ENCODE data around the gene ARHGAP10. TPM values are rescaled to one million over a fixed set of nuclear protein-coding genes. Genes with fewer than 3 reads are reported as not detected.

ARHGAP10 gene
- polyA plus RNA-seq, 3 donors = 9.0 to 33.5 (median 22.7) TPM

- 73 to 87% (median 84%) methylated on average over 1 of the region's 1 CpG for WGBS, 3 donors
- H3K27ac ChIP-seq (ENCODE audit: low read depth, low read length) = no peak overlapping the region
These were observed 24.5 kb downstream of the ARHGAP10 start for GRCh38 chr4:147756417-147756816.

GRCh38 chr4:147760176-147760575 is 28.3 kb downstream of the ARHGAP10 start:
- WGBS, 3 donors = 49 to 88% (median 86%) methylated on average over 6 of the region's 6 CpGs
- H3K27ac ChIP-seq (ENCODE audit: low read depth, low read length) = no peak overlapping the region

- 10 to 73% (median 56%) methylated on average over 1 of the region's 1 CpG for WGBS, 3 donors
- no peak overlapping the region for H3K27ac ChIP-seq (ENCODE audit: low read depth, low read length)
These were observed 28.8 kb downstream of the ARHGAP10 start for GRCh38 chr4:147760695-147761094.

GRCh38 chr4:147761218-147761883 is 29.5 kb downstream of the ARHGAP10 start:
- H3K27ac ChIP-seq (ENCODE audit: low read depth, low read length) = no peak overlapping the region
- 70 to 92% (median 87%) methylated on average over 7 of the region's 7 CpGs for WGBS, 3 donors

- 69 to 77% (median 73%) methylated on average over 7 of the region's 7 CpGs for WGBS, 3 donors
- no peak overlapping the region for H3K27ac ChIP-seq (ENCODE audit: low read depth, low read length)
These were observed 32.4 kb downstream of the ARHGAP10 start for GRCh38 chr4:147764337-147764736.

- H3K27ac ChIP-seq (ENCODE audit: low read depth, low read length) = no peak overlapping the region
- 55 to 88% (median 85%) methylated on average over 3 of the region's 3 CpGs for WGBS, 3 donors
These were observed 33.2 kb downstream of the ARHGAP10 start for GRCh38 chr4:147765121-147765529.

GRCh38 chr4:147768113-147768512 is 36.2 kb downstream of the ARHGAP10 start:
- 39 to 55% (median 41%) methylated on average over 4 of the region's 4 CpGs for WGBS, 3 donors
- H3K27ac ChIP-seq (ENCODE audit: low read depth, low read length) = no peak overlapping the region

- WGBS, 3 donors = 91 to 95% (median 92%) methylated on average over 4 of the region's 4 CpGs
- no peak overlapping the region for H3K27ac ChIP-seq (ENCODE audit: low read depth, low read length)
These were observed 37.5 kb downstream of the ARHGAP10 start for GRCh38 chr4:147769386-147769785.

GRCh38 chr4:147770831-147771230 is 38.9 kb downstream of the ARHGAP10 start:
- no peak overlapping the region for H3K27ac ChIP-seq (ENCODE audit: low read depth, low read length)
- WGBS, 3 donors = 94 to 96% (median 95%) methylated on average over 2 of the region's 2 CpGs

- WGBS, 3 donors = 53 to 83% (median 79%) methylated on average over 8 of the region's 8 CpGs
- no peak overlapping the region for H3K27ac ChIP-seq (ENCODE audit: low read depth, low read length)
These were observed 40.2 kb downstream of the ARHGAP10 start for GRCh38 chr4:147772056-147772455.

- 38 to 53% (median 45%) methylated on average over 5 of the region's 5 CpGs for whole genome bisulfite sequencing, 3 donors
- H3K27ac ChIP-seq (ENCODE audit: low read depth, low read length) = no peak overlapping the region
These were observed 40.6 kb downstream of the ARHGAP10 start for GRCh38 chr4:147772459-147772969.

GRCh38 chr4:147773261-147774184 is 41.6 kb downstream of the ARHGAP10 start:
- WGBS, 3 donors = 45 to 61% (median 50%) methylated on average over 3 of the region's 3 CpGs
- H3K27ac ChIP-seq (ENCODE audit: low read depth, low read length) = no peak overlapping the region

GRCh38 chr4:147776716-147777115 is 44.8 kb downstream of the ARHGAP10 start:
- 93 to 97% (median 97%) methylated on average over 10 of the region's 10 CpGs for WGBS, 3 donors
- H3K27ac ChIP-seq (ENCODE audit: low read depth, low read length) = no peak overlapping the region

- H3K27ac ChIP-seq (ENCODE audit: low read depth, low read length) = no peak overlapping the region
- WGBS, 3 donors = 81 to 88% (median 85%) methylated on average over 5 of the region's 5 CpGs
These were observed 45.7 kb downstream of the ARHGAP10 start for GRCh38 chr4:147777456-147778091.

GRCh38 chr4:147778942-147779341 is 47.1 kb downstream of the ARHGAP10 start:
- no peak overlapping the region for H3K27ac ChIP-seq (ENCODE audit: low read depth, low read length)
- 93 to 95% (median 93%) methylated on average over 7 of the region's 7 CpGs for WGBS, 3 donors

GRCh38 chr4:147779451-147779850 is 47.6 kb downstream of the ARHGAP10 start:
- H3K27ac ChIP-seq (ENCODE audit: low read depth, low read length) = no peak overlapping the region

- 51 to 79% (median 53%) methylated on average over 7 of the region's 7 CpGs for WGBS, 3 donors
- no peak overlapping the region for H3K27ac ChIP-seq (ENCODE audit: low read depth, low read length)
These were observed 48.4 kb downstream of the ARHGAP10 start for GRCh38 chr4:147780137-147780777.

GRCh38 chr4:147782087-147782781 is 50.3 kb downstream of the ARHGAP10 start:
- H3K27ac ChIP-seq (ENCODE audit: low read depth, low read length) = no peak overlapping the region
- 52 to 68% (median 61%) methylated on average over 7 of the region's 7 CpGs for WGBS, 3 donors
